Neural progenitor cell (in vitro differentiated cells): ENCODE measurements around the gene MYH3. TPM values are rescaled to one million over a fixed set of nuclear protein-coding genes. Genes with fewer than 3 reads are reported as not detected.

Source experiments
- DNase-seq: peaks from one replicate; pipeline ENCODE4 v3.0.0-alpha.2; 2016; ENCODE audit warnings: low spot score
- H2AFZ ChIP-seq: fragments of 200-600 bp; sonication (generic); replicated peaks from 2 replicates; pipeline ENCODE4 v1.6.1; 2016; ENCODE audit warnings: antibody characterized with exemption
- H3F3A ChIP-seq: fragments of 200-600 bp; sonication (generic); 2 replicates; pipeline ENCODE4 v1.6.1; 2016; ENCODE audit warnings: antibody characterized with exemption, low read depth
- H3K27ac ChIP-seq: fragments of 200-600 bp; sonication (generic); 2 replicates; pipeline ENCODE4 v1.5.1; 2016; ENCODE audit warnings: mild to moderate bottlenecking
- H3K27me3 ChIP-seq: fragments of 200-600 bp; sonication (generic); 2 replicates; pipeline ENCODE4 v1.6.1; 2016; ENCODE audit warnings: mild to moderate bottlenecking, moderate library complexity
- H3K36me3 ChIP-seq: fragments of 200-600 bp; sonication (generic); 2 replicates; pipeline ENCODE4 v1.5.1; 2016
- H3K4me1 ChIP-seq: fragments of 200-600 bp; sonication (generic); 2 replicates; pipeline ENCODE4 v1.6.1; 2016; ENCODE audit warnings: mixed run types
- H3K4me2 ChIP-seq: fragments of 200-600 bp; sonication (generic); 2 replicates; pipeline ENCODE4 v1.6.1; 2016
- H3K4me3 ChIP-seq: fragments of 200-600 bp; sonication (generic); 2 replicates; pipeline ENCODE4 v1.5.1; 2016
- H3K79me2 ChIP-seq: fragments of 200-600 bp; sonication (generic); 2 replicates; pipeline ENCODE4 v1.6.1; 2016; ENCODE audit warnings: low read depth
- H3K9ac ChIP-seq: fragments of 200-600 bp; sonication (generic); 2 replicates; pipeline ENCODE4 v1.6.1; 2016
- H3K9me3 ChIP-seq: fragments of 200-600 bp; sonication (generic); 2 replicates; pipeline ENCODE4 v1.5.1; 2016; ENCODE audit warnings: low read depth
- H4K20me1 ChIP-seq: fragments of 200-600 bp; sonication (generic); 2 replicates; pipeline ENCODE4 v1.6.1; 2016; ENCODE audit warnings: low read depth
- H3K27ac Mint-ChIP-seq: 3 replicates; pipeline ENCODE4 v1.8.0; 2021; ENCODE audit warnings: mixed read lengths
- H3K27me3 Mint-ChIP-seq: 2 replicates; pipeline ENCODE4 v1.8.0; 2022; ENCODE audit warnings: low read depth, mild to moderate bottlenecking, inconsistent platforms, moderate library complexity, mixed read lengths; ENCODE audit not compliant: insufficient read depth
- H3K36me3 Mint-ChIP-seq: 3 replicates; pipeline ENCODE4 v1.8.0; 2021; ENCODE audit warnings: mixed read lengths
- H3K4me1 Mint-ChIP-seq: 3 replicates; pipeline ENCODE4 v1.8.0; 2021; ENCODE audit warnings: mixed read lengths
- H3K4me3 Mint-ChIP-seq: 3 replicates; pipeline ENCODE4 v1.8.0; 2021; ENCODE audit warnings: mild to moderate bottlenecking, moderate library complexity, mixed read lengths
- H3K9me3 Mint-ChIP-seq: 3 replicates; pipeline ENCODE4 v1.8.0; 2020; ENCODE audit warnings: mixed read lengths
- CTCF ChIP-seq: fragments of 200-600 bp; sonication (generic); IDR thresholded peaks from 2 replicates; pipeline ENCODE4 v1.5.1; 2017; ENCODE audit warnings: antibody characterized with exemption, mild to moderate bottlenecking
- EZH2 ChIP-seq: fragments of 200-600 bp; sonication (generic); IDR thresholded peaks from 2 replicates; pipeline ENCODE4 v1.6.1; 2017; ENCODE audit warnings: antibody characterized with exemption, mild to moderate bottlenecking, moderate library complexity
- EZH2phosphoT487 ChIP-seq: fragments of 200-600 bp; sonication (generic); IDR thresholded peaks from 2 replicates; pipeline ENCODE4 v1.6.1; 2017; ENCODE audit warnings: antibody characterized with exemption
- total RNA-seq: library from RNA; depleted of rRNA; stranded (reverse); fragments of >200 nt; gene quantifications from 2 replicates; pipeline ENCODE4 v1.2.3, GENCODE V29; 2015; ENCODE audit warnings: low replicate concordance

Gene MYH3
- total RNA-seq, 1 donor from 2014 or later, result 0.36 TPM

GRCh38 chr17:10605221-10605783 is 51.8 kb downstream of the MYH3 start:
- Histone ChIP-seq H3K9me3 (no peaks in the 10 kb centered on the region), H3K4me3 (no peak overlapping the region), H2AFZ (no peak overlapping the region), H4K20me1 (no peaks in the 10 kb centered on the region), H3K36me3 (no peaks in the 10 kb centered on the region), H3K9ac (no peak overlapping the region), H3K79me2 (no peaks in the 10 kb centered on the region), H3F3A (no peaks in the 10 kb centered on the region), H3K27ac (no peak overlapping the region), H3K27me3 (no peaks in the 10 kb centered on the region), H3K4me1 (peaks cover 8% of the 10 kb centered on the region), H3K4me2 (no peak overlapping the region)
- H3K27ac Mint-ChIP-seq, result no peak overlapping the region
- no peaks in the 10 kb centered on the region for H3K4me1 Mint-ChIP-seq
- H3K9me3 Mint-ChIP-seq, result no peaks in the 10 kb centered on the region
- H3K36me3 Mint-ChIP-seq, result no peaks in the 10 kb centered on the region
- H3K4me3 Mint-ChIP-seq, result no peak overlapping the region
- no peak for TF ChIP-seq EZH2
- TF ChIP-seq EZH2phosphoT487, result no peak
- no peak for TF ChIP-seq CTCF
- DNase-seq, result no peak
- H3K27me3 Mint-ChIP-seq, result peaks cover 4% of the 10 kb centered on the region

- Histone ChIP-seq H3K27me3 (no peaks in the 10 kb centered on the region), H3K9ac (no peak overlapping the region), H3K9me3 (no peaks in the 10 kb centered on the region), H3K4me3 (no peak overlapping the region), H2AFZ (no peak overlapping the region), H3K4me1 (peaks cover 8% of the 10 kb centered on the region), H3K27ac (no peak overlapping the region), H3K79me2 (no peaks in the 10 kb centered on the region), H3K36me3 (no peaks in the 10 kb centered on the region), H3K4me2 (no peak overlapping the region), H4K20me1 (no peaks in the 10 kb centered on the region), H3F3A (no peaks in the 10 kb centered on the region)
- no peak for DNase-seq
- Mint-ChIP-seq H3K36me3 (no peaks in the 10 kb centered on the region), H3K9me3 (no peaks in the 10 kb centered on the region), H3K4me3 (no peak overlapping the region), H3K27me3 (peaks cover 4% of the 10 kb centered on the region), H3K27ac (no peak overlapping the region), H3K4me1 (no peaks in the 10 kb centered on the region)
- TF ChIP-seq EZH2phosphoT487 (no peak), EZH2 (no peak), CTCF (no peak)
Observed at GRCh38 chr17:10604521-10604920, 52.6 kb downstream of the MYH3 start.

- DNase-seq, result no peak
- H2AFZ ChIP-seq, result no peak overlapping the region
- no peaks in the 10 kb centered on the region for H3K9me3 ChIP-seq
- no peaks in the 10 kb centered on the region for H3K36me3 ChIP-seq
- H3K36me3 Mint-ChIP-seq, result no peaks in the 10 kb centered on the region
- no peaks in the 10 kb centered on the region for H3K79me2 ChIP-seq
- no peaks in the 10 kb centered on the region for H4K20me1 ChIP-seq
- no peak overlapping the region for H3K4me2 ChIP-seq
- no peaks in the 10 kb centered on the region for H3F3A ChIP-seq
- no peak overlapping the region for H3K9ac ChIP-seq
- no peak overlapping the region for H3K4me3 ChIP-seq
- H3K27me3 Mint-ChIP-seq, result peaks cover 4% of the 10 kb centered on the region
- no peak overlapping the region for H3K4me3 Mint-ChIP-seq
- no peaks in the 10 kb centered on the region for H3K27me3 ChIP-seq
- no peak overlapping the region for H3K27ac Mint-ChIP-seq
- no peak overlapping the region for H3K27ac ChIP-seq
- H3K4me1 Mint-ChIP-seq, result no peaks in the 10 kb centered on the region
- TF ChIP-seq CTCF, result no peak
- TF ChIP-seq EZH2, result no peak
- no peak for TF ChIP-seq EZH2phosphoT487
- peaks cover 8% of the 10 kb centered on the region for H3K4me1 ChIP-seq
- H3K9me3 Mint-ChIP-seq, result no peaks in the 10 kb centered on the region
Observed at GRCh38 chr17:10603931-10604330, 53.2 kb downstream of the MYH3 start.
